ENCODE measurements around the gene CRYBB2.
"Not testable (repeated sequence)": the region's sequence is repeated elsewhere in the genome, so short reads cannot be mapped to it uniquely, and the experiment has no call there.

Gene CRYBB2

DNA sequence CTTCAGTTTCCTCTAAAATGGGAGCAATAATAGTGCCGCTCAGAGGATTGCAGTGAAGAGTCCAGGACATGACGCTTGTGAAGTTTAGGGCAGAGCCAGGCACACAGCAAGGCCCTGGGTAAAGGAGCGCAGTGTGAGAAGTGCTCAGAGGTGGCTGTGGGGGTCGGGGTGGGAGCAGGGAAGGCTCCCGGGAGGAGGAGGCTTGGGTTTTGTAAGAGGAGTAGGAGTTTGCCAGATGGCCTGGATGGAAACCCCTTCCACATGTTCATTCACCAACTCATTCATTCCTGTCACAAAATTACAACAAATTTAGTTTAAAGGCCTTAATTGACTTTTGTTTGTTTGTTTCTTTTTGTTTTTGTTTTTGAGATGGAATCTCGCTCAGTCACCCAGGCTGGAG is 17.0 kb downstream of the CRYBB2 start:
- DNase-seq, result no peak

- no peak for DNase-seq
Measured at GRCh38 chr22:25237503-25237902, 18.1 kb downstream of the CRYBB2 start.

DNA sequence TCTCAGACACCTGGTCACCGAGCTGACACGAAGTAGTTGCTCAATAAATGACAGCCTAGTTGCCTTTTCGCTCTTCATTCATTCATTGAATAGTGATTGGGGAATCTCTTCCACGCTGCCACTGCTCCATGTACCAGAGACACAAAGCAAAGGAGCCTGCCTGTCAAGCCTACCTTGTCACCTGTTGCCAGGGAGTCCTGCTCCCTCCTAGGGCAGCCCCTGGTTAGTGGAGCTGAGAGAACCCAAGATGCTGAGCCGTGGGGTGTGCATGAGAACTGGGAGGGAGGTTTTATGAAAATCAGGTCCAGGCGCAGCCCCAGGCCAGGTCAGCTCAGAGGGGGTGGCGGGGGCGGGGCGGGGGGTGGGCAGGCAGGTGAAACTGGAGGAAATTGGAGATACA is 18.6 kb downstream of the CRYBB2 start:
- not testable (repeated sequence) for DNase-seq

- not testable (repeated sequence) for DNase-seq
Measured at GRCh38 chr22:25255169-25255568, 35.7 kb downstream of the CRYBB2 start.

- DNase-seq, result not testable (repeated sequence)
Measured at GRCh38 chr22:25267567-25267966, 48.1 kb downstream of the CRYBB2 start.

DNA sequence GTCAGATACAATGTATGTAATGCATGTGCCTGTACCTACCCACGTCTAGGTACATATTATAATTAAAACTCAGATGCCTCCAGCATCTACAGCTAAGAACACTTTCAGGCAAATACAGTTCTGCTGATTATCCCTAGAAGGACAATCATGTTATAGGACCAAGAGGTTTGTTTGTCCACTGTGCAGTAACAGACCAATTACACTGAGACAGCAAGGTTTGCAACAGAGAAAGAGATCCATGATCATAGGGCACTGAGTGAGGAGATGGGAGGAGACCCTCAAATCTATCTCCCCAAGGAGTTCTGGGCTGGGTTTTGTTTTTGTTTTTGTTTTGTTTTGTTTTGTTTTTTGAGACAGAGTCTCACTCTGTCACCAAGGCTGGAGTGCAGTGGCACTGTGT is 49.5 kb downstream of the CRYBB2 start:
- not testable (repeated sequence) for DNase-seq

- not testable (repeated sequence) for DNase-seq
Measured at GRCh38 chr22:25270061-25270460, 50.6 kb downstream of the CRYBB2 start.

GRCh38 chr22:25273231-25273630 is 53.8 kb downstream of the CRYBB2 start:
- not testable (repeated sequence) for DNase-seq

- DNase-seq, result not testable (repeated sequence)
Measured at GRCh38 chr22:25273928-25274327, 54.5 kb downstream of the CRYBB2 start.

DNA sequence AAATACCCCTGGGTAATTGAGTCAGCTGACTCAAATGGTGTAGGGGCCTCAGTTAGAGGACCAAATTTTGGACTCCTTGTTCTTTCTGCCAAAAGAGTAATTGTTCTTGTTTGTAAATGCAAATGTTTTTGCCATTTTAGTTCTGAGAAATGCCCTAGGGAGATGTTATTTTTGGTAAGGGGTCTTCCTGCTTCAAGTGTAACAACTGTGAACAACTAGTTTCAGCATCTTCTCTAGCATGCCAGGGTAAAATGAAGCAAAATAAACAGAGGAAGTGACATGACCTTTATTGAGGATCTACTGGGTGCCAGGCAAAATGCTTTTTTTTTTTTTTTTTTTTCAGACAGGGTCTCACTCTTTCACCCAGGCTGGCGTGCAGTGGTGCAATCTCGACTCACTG is 60.7 kb downstream of the CRYBB2 start:
- not testable (repeated sequence) for DNase-seq
